Activated CD8-positive, alpha-beta T cell treated with anti-CD3 and anti-CD28 coated beads for 36 hours (primary cell): ENCODE results near the gene DDX4. TPM values are rescaled to one million over a fixed set of nuclear protein-coding genes. Genes with fewer than 3 reads are reported as not detected.
A peak's percentile ranks its signal among the peaks of the same experiment; 100 is the strongest.

Experiments used
- ATAC-seq: fragments of 200-7000 bp; cut with Tn5 transposase; one replicate; pipeline ENCODE4 v1.10.0; 2021; ENCODE audit warnings: mild to moderate bottlenecking, moderate library complexity
- CTCF ChIA-PET: fragments of 350-600 bp; sonication (Branson Sonifier 250); formaldehyde crosslinking; loops from one replicate; lab custom pipeline; 2021; ENCODE audit warnings: antibody characterized with exemption; lab: Charles Lee
- POLR2A ChIA-PET: fragments of 350-600 bp; sonication (Branson Sonifier 250); formaldehyde crosslinking; loops from one replicate; lab custom pipeline; 2021; ENCODE audit warnings: antibody characterized with exemption; lab: Charles Lee
- DNase-seq: peaks from one replicate; pipeline ENCODE4 v3.0.0-alpha.2; 2020
- H3K27ac Mint-ChIP-seq: one replicate; pipeline ENCODE4 v1.8.0; 2021; ENCODE audit warnings: mild to moderate bottlenecking, mixed read lengths
- H3K27me3 Mint-ChIP-seq: one replicate; pipeline ENCODE4 v1.8.0; 2021; ENCODE audit warnings: mixed read lengths
- H3K36me3 Mint-ChIP-seq: one replicate; pipeline ENCODE4 v1.8.0; 2021; ENCODE audit warnings: low read depth, mixed read lengths
- H3K4me1 Mint-ChIP-seq: one replicate; pipeline ENCODE4 v1.8.0; 2021; ENCODE audit warnings: low read depth, mixed read lengths
- H3K4me3 Mint-ChIP-seq: one replicate; pipeline ENCODE4 v1.8.0; 2021; ENCODE audit warnings: mild to moderate bottlenecking, moderate library complexity, mixed read lengths
- H3K9me3 Mint-ChIP-seq: one replicate; pipeline ENCODE4 v1.8.0; 2021; ENCODE audit warnings: mixed read lengths
- CTCF ChIP-seq: fragments of 200-600 bp; IDR thresholded peaks from one replicate; pipeline ENCODE4 v1.8.0; 2022; ENCODE audit warnings: antibody characterized with exemption, mild to moderate bottlenecking
- intact Hi-C: fragments of 100-400 bp; cut with micrococcal nuclease; formaldehyde crosslinking; loops from one replicate; pipeline ENCODE4 v1.10.0; 2022
- total RNA-seq, 2 experiments: library from RNA; stranded (reverse); gene quantifications; one replicate each; pipeline ENCODE4 v1.2.3, GENCODE V29; 2021

DDX4 gene
- total RNA-seq, 2 experiments from 2014 or later, result not detected

GRCh38 chr5:55702598-55703345 lies 35.1 kb upstream of the DDX4 start:
- Mint-ChIP-seq H3K27me3 (no peaks in the 10 kb centered on the region), H3K36me3 (peaks cover 6% of the 10 kb centered on the region), H3K4me3 (no peak overlapping the region), H3K27ac (no peak overlapping the region), H3K9me3 (no peaks in the 10 kb centered on the region), H3K4me1 (peaks cover 7% of the 10 kb centered on the region)
- no peak for ATAC-seq
- intact Hi-C loops, result no loop called here
- CTCF ChIA-PET, result interaction anchor here (1.5 kb wide), 1 partner anchor 11 kb away, joined by 3 read pairs; no protein-coding TSS in a partner anchor
- POLR2A ChIA-PET, result no interaction called here
- DNase-seq, result no peak
- no peak for TF ChIP-seq CTCF

- intact Hi-C loops, result no loop called here
- no peak for DNase-seq
- ATAC-seq, result no peak
- TF ChIP-seq CTCF, result no peak
- no peak overlapping the region for H3K4me3 Mint-ChIP-seq
- CTCF ChIA-PET, result interaction anchor here (1.1 kb wide), 1 partner anchor 14 kb away, joined by 4 read pairs; no protein-coding TSS in a partner anchor
- POLR2A ChIA-PET, result no interaction called here
- H3K36me3 Mint-ChIP-seq, result peaks cover 6% of the 10 kb centered on the region
- peaks cover 15% of the 10 kb centered on the region for H3K4me1 Mint-ChIP-seq
- no peaks in the 10 kb centered on the region for H3K27me3 Mint-ChIP-seq
- no peak overlapping the region for H3K27ac Mint-ChIP-seq
- no peaks in the 10 kb centered on the region for H3K9me3 Mint-ChIP-seq
Observed at GRCh38 chr5:55706230-55706629, 31.6 kb upstream of the DDX4 start.

GRCh38 chr5:55708732-55709131 lies 29.1 kb upstream of the DDX4 start:
- no peak for ATAC-seq
- DNase-seq, result no peak
- TF ChIP-seq CTCF, result no peak
- POLR2A ChIA-PET, result no interaction called here
- Mint-ChIP-seq H3K4me1 (peaks cover 18% of the 10 kb centered on the region), H3K27me3 (no peaks in the 10 kb centered on the region), H3K36me3 (no peaks in the 10 kb centered on the region), H3K27ac (no peak overlapping the region), H3K4me3 (no peak overlapping the region), H3K9me3 (no peaks in the 10 kb centered on the region)
- intact Hi-C loops, result no loop called here
- CTCF ChIA-PET, result interaction anchor here (1.0 to 1.4 kb wide), 3 partner anchors 12 to 365 kb away, joined by 3 to 4 read pairs (median 3); no protein-coding TSS in a partner anchor

- H3K9me3 Mint-ChIP-seq, result no peaks in the 10 kb centered on the region
- intact Hi-C loops, result loop anchor here (10.0 kb wide), 1 partner anchor 193 kb away; no protein-coding TSS in a partner anchor
Observed at GRCh38 chr5:55711507-55712022, 26.3 kb upstream of the DDX4 start.

More at GRCh38 chr5:55711507-55712022, 26.3 kb upstream of the DDX4 start:
- ATAC-seq (no peak), DNase-seq (peak; percentile 9)
- Mint-ChIP-seq H3K27me3 (no peaks in the 10 kb centered on the region), H3K4me1 (peaks cover 15% of the 10 kb centered on the region), H3K36me3 (no peaks in the 10 kb centered on the region), H3K27ac (peak overlapping the region; percentile 90), H3K4me3 (peak overlapping the region; percentile 98)
- ChIA-PET CTCF (interaction anchor here (1.5 kb wide), 1 partner anchor 9 kb away, joined by 4 read pairs; no protein-coding TSS in a partner anchor), POLR2A (interaction anchor here (0.7 kb wide), 1 partner anchor 11 kb away, joined by 3 read pairs; no protein-coding TSS in a partner anchor)
- TF ChIP-seq CTCF, result no peak
